Heart left ventricle (tissue), 16 donors: Measurements from ENCODE around the gene CLINT1. TPM values are rescaled to one million over a fixed set of nuclear protein-coding genes. Genes with fewer than 3 reads are reported as not detected.

ENCODE experiments used
- ATAC-seq, 4 donors: fragments of 200-7000 bp; cut with Tn5 transposase; one replicate each; pipeline ENCODE4 v1.9.1; 2020 to 2022; ENCODE audit warnings: moderate library complexity in 4 of 4, mild to moderate bottlenecking in 3 of 4, moderate number of reproducible peaks in 1 of 4
- DNase-seq, 5 donors: peaks; one replicate each; pipeline ENCODE4 v3.0.0-alpha.2; 2020
- H3K27ac ChIP-seq, 12 donors: fragments of 200-600 bp; sonication (generic) in 4 of 12; one replicate each; pipeline versions ENCODE4 v1.5.0 to v1.8.0; 2016 to 2022; ENCODE audit warnings: mild to moderate bottlenecking in 2 of 12
- H3K27me3 ChIP-seq, 9 donors: fragments of 200-600 bp; sonication (generic) in 2 of 9; one replicate each; pipeline versions ENCODE4 v1.5.1 to v1.8.0; 2016 to 2022; ENCODE audit warnings: mild to moderate bottlenecking in 3 of 9
- H3K36me3 ChIP-seq, 9 donors: fragments of 200-600 bp; sonication (generic) in 2 of 9; one replicate each; pipeline versions ENCODE4 v1.5.0 to v1.8.0; 2018 to 2022; ENCODE audit warnings: mild to moderate bottlenecking in 2 of 9
- H3K4me1 ChIP-seq, 12 donors: fragments of 200-600 bp; sonication (generic) in 4 of 12; one replicate each; pipeline versions ENCODE4 v1.5.0 to v1.8.0; 2016 to 2022; ENCODE audit warnings: mild to moderate bottlenecking in 3 of 12
- H3K4me3 ChIP-seq, 12 donors: fragments of 200-600 bp; sonication (generic) in 4 of 12; one replicate each; pipeline versions ENCODE4 v1.5.0 to v1.8.0; 2017 to 2022; ENCODE audit warnings: mild to moderate bottlenecking in 9 of 12, moderate library complexity in 4 of 12
- H3K9me3 ChIP-seq, 12 donors: fragments of 200-600 bp; sonication (generic) in 4 of 12; one replicate each; pipeline versions ENCODE4 v1.5.0 to v1.8.0; 2016 to 2022; ENCODE audit warnings: mild to moderate bottlenecking in 1 of 12
- CTCF ChIP-seq, 12 donors: fragments of 200-600 bp; sonication (generic) in 4 of 12; IDR thresholded peaks; one replicate each; pipeline versions ENCODE4 v1.5.0 to v1.8.0; 2018 to 2022; ENCODE audit warnings: antibody characterized with exemption in 12 of 12, mild to moderate bottlenecking in 5 of 12
- POLR2A ChIP-seq, 2 donors: fragments of 450-650 bp; IDR thresholded peaks; one replicate each; pipeline ENCODE4 v1.6.1; 2017; ENCODE audit warnings: antibody characterized with exemption in 2 of 2, mild to moderate bottlenecking in 2 of 2, moderate library complexity in 2 of 2
- WGBS, 4 donors: extraction: QIAGEN DNeasy Blood & Tissue Kit in 2 of 4; methylation state at CpG; one replicate each; pipeline versions ENCODE4 v1.1.5 to v1.1.7; 2013 to 2018; 5-methylcytosine and 5-hydroxymethylcytosine counted together
- intact Hi-C, 10 donors: fragments of 100-400 bp; cut with DNase I; formaldehyde crosslinking; loops; one replicate each; pipeline versions ENCODE4 v1.11.1 to v1.14.2; 2022
- polyA plus RNA-seq, 2 donors: library from polyadenylated mRNA; stranded (reverse); fragments of 200-250 nt; gene quantifications; one replicate each; pipeline ENCODE4 v1.2.3, GENCODE V29; 2013
- total RNA-seq, 9 donors: library from RNA; depleted of rRNA in 2 of 9; stranded (reverse); fragments of >200 nt in 2 of 9; fragmentation: NEBNext Ultra II Directional in 3 of 9; extraction: Animal tissue kit (Norgen Biotek cat#: 25700) in 3 of 9; gene quantifications; one replicate each; pipeline versions ENCODE4 v1.1.0 to v1.2.4, GENCODE V29; 2016 to 2023
- donor health status: ischemic (EF 13 %, LVEDD 7.1; RV severe dilation, severe dysfunction).
- donor health status: healthy with polysubstance abuse.
- donor health status: DM: no; HTN: yes; CAD: no.
- donor health status: DM: no; HTN: no; CAD: no.
- donor health status: ischemic (EF 25% LVEDD 6.9; RV normal size, moderate dysfunction).
- donor health status: ischemic (EF 25% LVEDD 5.7; RV mildly dilated, moderate dysfunction).
- donor health status: healthy.
- donor health status: DM: yes; HTN: yes; CAD: no.
- donor health status: ischemic (EF 35%, LVEDD 5.7; RV mildly dilated, moderate dysfunction).
- donor health status: nonischemic (EF 11% LVEDD 7.7; RV severe dilation, severe dysfunction).
- donor health status: DM: yes; HTN: yes; CAD: no.
- donor health status: PGD.
- donor health status: ischemic (EF 29% LVEDD 5.4; RV normal size, mild dysfunction).
- donor health status: nonischemic (EF 23%, LVEDD 6.1; RV moderate dilation, normal function).

Gene CLINT1
- total and polyA plus RNA-seq, 11 donors = 13.0 to 84.8 (median 48.7) TPM

- peak overlapping the region in 1 of 12 donors; percentile 62 for H3K27ac ChIP-seq
- no peaks in the 10 kb centered on the region for H3K4me1 ChIP-seq
- H3K36me3 ChIP-seq = no peaks in the 10 kb centered on the region
- no peaks in the 10 kb centered on the region for H3K9me3 ChIP-seq
- ATAC-seq (no peak), DNase-seq (no peak)
- no peak for TF ChIP-seq CTCF (IDR thresholded peaks at IDR 0.05)
- no peak for TF ChIP-seq POLR2A (IDR thresholded peaks at IDR 0.05)
- intact Hi-C loops = no loop called here
- H3K27me3 ChIP-seq = no peaks in the 10 kb centered on the region
- 61 to 69% (median 66%) methylated on average over 9 of the region's 9 CpGs for WGBS, 4 donors
- no peak overlapping the region for H3K4me3 ChIP-seq
Observed at GRCh38 chr5:157902449-157903116, 43.6 kb upstream of the CLINT1 start.

- Histone ChIP-seq H3K4me3 (no peak overlapping the region), H3K9me3 (no peaks in the 10 kb centered on the region), H3K27ac (no peak overlapping the region), H3K36me3 (no peaks in the 10 kb centered on the region), H3K27me3 (no peaks in the 10 kb centered on the region), H3K4me1 (no peaks in the 10 kb centered on the region)
- TF ChIP-seq POLR2A (IDR thresholded peaks at IDR 0.05) = no peak
- no peak for TF ChIP-seq CTCF (IDR thresholded peaks at IDR 0.05)
- WGBS, 4 donors = 71 to 91% (median 84%) methylated on average over 4 of the region's 4 CpGs
- no peak for DNase-seq
- intact Hi-C loops = no loop called here
- no peak for ATAC-seq
Observed at GRCh38 chr5:157900644-157901043, 41.7 kb upstream of the CLINT1 start.

GRCh38 chr5:157893611-157894010 is 34.7 kb upstream of the CLINT1 start:
- WGBS, 4 donors = 91 to 94% (median 92%) methylated on average over 4 of the region's 4 CpGs
- no peak for TF ChIP-seq POLR2A (IDR thresholded peaks at IDR 0.05)
- no peak for TF ChIP-seq CTCF (IDR thresholded peaks at IDR 0.05)
- DNase-seq = no peak
- Histone ChIP-seq H3K36me3 (no peaks in the 10 kb centered on the region), H3K27ac (no peak overlapping the region), H3K27me3 (no peaks in the 10 kb centered on the region), H3K4me3 (no peak overlapping the region), H3K4me1 (no peaks in the 10 kb centered on the region), H3K9me3 (no peaks in the 10 kb centered on the region)
- no peak for ATAC-seq
- intact Hi-C loops = no loop called here

- TF ChIP-seq POLR2A (IDR thresholded peaks at IDR 0.05) (no peak), CTCF (IDR thresholded peaks at IDR 0.05) (no peak)
- intact Hi-C loops = no loop called here
- no peak overlapping the region for H3K27ac ChIP-seq
- H3K4me3 ChIP-seq = no peak overlapping the region
- 64 to 82% (median 73%) methylated on average over 4 of the region's 4 CpGs for WGBS, 4 donors
- DNase-seq = no peak
- no peaks in the 10 kb centered on the region for H3K36me3 ChIP-seq
- no peaks in the 10 kb centered on the region for H3K27me3 ChIP-seq
- ATAC-seq = no peak
- H3K9me3 ChIP-seq = no peaks in the 10 kb centered on the region
- H3K4me1 ChIP-seq = no peaks in the 10 kb centered on the region
Observed at GRCh38 chr5:157892974-157893373, 34.0 kb upstream of the CLINT1 start.
